ENCODE data around the gene GPR89A.
"Not testable (repeated sequence)": the region's sequence is repeated elsewhere in the genome, so short reads cannot be mapped to it uniquely, and the experiment has no call there.

The GPR89A gene

GRCh38 chr1:145607833-145608733, at the start of gene GPR89A:
TSS of gene GPR89A (plus strand) at chr1:145607988. CDS start at chr1:145608134, 146 bp downstream.
- H3K4me3 ChIP-seq (IDR thresholded peaks at IDR 0.05; ENCODE audit: insufficient read depth, low read depth, low read length) = peak within 1 kb of the TSS; percentile 99
- H4K20me1 ChIP-seq (ENCODE audit: insufficient read depth); H3K36me3 ChIP-seq (ENCODE audit: insufficient read depth); H3K27me3 ChIP-seq (ENCODE audit: insufficient read depth, low read depth): not testable (repeated sequence)
- peak within 1 kb of the TSS; percentile 68 for H3K27ac ChIP-seq
- H3K4me1 ChIP-seq (ENCODE audit: low read depth, poor library complexity, severe bottlenecking) = peaks cover 32% of the 10 kb centered on the region
- peaks cover 36% of the 10 kb centered on the region for H3K79me2 ChIP-seq (ENCODE audit: insufficient read depth, low read depth)
- H2AFZ ChIP-seq (ENCODE audit: low read depth) = peak within 1 kb of the TSS; percentile 97
- H3K9ac ChIP-seq = peak within 1 kb of the TSS; percentile 87
- peak within 1 kb of the TSS; percentile 88 for H3K4me2 ChIP-seq

GRCh38 chr1:145586820-145587219, 21.0 kb upstream of the GPR89A start:
- H3K27me3 ChIP-seq (ENCODE audit: insufficient read depth, low read depth); H3K4me3 ChIP-seq (IDR thresholded peaks at IDR 0.05; ENCODE audit: insufficient read depth, low read depth, low read length); H2AFZ ChIP-seq (ENCODE audit: low read depth); H4K20me1 ChIP-seq (ENCODE audit: insufficient read depth); H3K4me1 ChIP-seq (ENCODE audit: low read depth, poor library complexity, severe bottlenecking); H3K9ac ChIP-seq; H3K4me2 ChIP-seq; H3K79me2 ChIP-seq (ENCODE audit: insufficient read depth, low read depth); H3K27ac ChIP-seq; H3K36me3 ChIP-seq (ENCODE audit: insufficient read depth): not testable (repeated sequence)

- H3K27ac ChIP-seq; H4K20me1 ChIP-seq (ENCODE audit: insufficient read depth); H3K4me2 ChIP-seq; H3K9ac ChIP-seq; H3K4me3 ChIP-seq (IDR thresholded peaks at IDR 0.05; ENCODE audit: insufficient read depth, low read depth, low read length); H3K79me2 ChIP-seq (ENCODE audit: insufficient read depth, low read depth); H3K36me3 ChIP-seq (ENCODE audit: insufficient read depth); H2AFZ ChIP-seq (ENCODE audit: low read depth); H3K27me3 ChIP-seq (ENCODE audit: insufficient read depth, low read depth): not testable (repeated sequence)
- TF ChIP-seq CTCF (conservative IDR thresholded peaks at IDR 0.05; ENCODE audit: low read depth, low read length) = peak; percentile 42; the same call in 1 of the 2 replicates
- peaks cover 12% of the 10 kb centered on the region for H3K4me1 ChIP-seq (ENCODE audit: low read depth, poor library complexity, severe bottlenecking)
These were observed 17.0 kb upstream of the GPR89A start for GRCh38 chr1:145590806-145591205.

GRCh38 chr1:145592347-145592746, 15.4 kb upstream of the GPR89A start:
- H3K9ac ChIP-seq; H2AFZ ChIP-seq (ENCODE audit: low read depth); H3K36me3 ChIP-seq (ENCODE audit: insufficient read depth); H3K27me3 ChIP-seq (ENCODE audit: insufficient read depth, low read depth); H3K4me2 ChIP-seq; H3K27ac ChIP-seq; H4K20me1 ChIP-seq (ENCODE audit: insufficient read depth); H3K4me3 ChIP-seq (IDR thresholded peaks at IDR 0.05; ENCODE audit: insufficient read depth, low read depth, low read length); H3K79me2 ChIP-seq (ENCODE audit: insufficient read depth, low read depth): not testable (repeated sequence)
- H3K4me1 ChIP-seq (ENCODE audit: low read depth, poor library complexity, severe bottlenecking) = peaks cover 12% of the 10 kb centered on the region

- H3K9ac ChIP-seq; H3K27ac ChIP-seq; H4K20me1 ChIP-seq (ENCODE audit: insufficient read depth); H2AFZ ChIP-seq (ENCODE audit: low read depth); H3K27me3 ChIP-seq (ENCODE audit: insufficient read depth, low read depth); H3K79me2 ChIP-seq (ENCODE audit: insufficient read depth, low read depth); H3K4me2 ChIP-seq; H3K36me3 ChIP-seq (ENCODE audit: insufficient read depth); H3K4me3 ChIP-seq (IDR thresholded peaks at IDR 0.05; ENCODE audit: insufficient read depth, low read depth, low read length): not testable (repeated sequence)
- H3K4me1 ChIP-seq (ENCODE audit: low read depth, poor library complexity, severe bottlenecking) = peaks cover 19% of the 10 kb centered on the region
These were observed 12.4 kb upstream of the GPR89A start for GRCh38 chr1:145595421-145595820.

GRCh38 chr1:145596236-145596635, 11.6 kb upstream of the GPR89A start:
- H3K27me3 ChIP-seq (ENCODE audit: insufficient read depth, low read depth); H4K20me1 ChIP-seq (ENCODE audit: insufficient read depth); H3K36me3 ChIP-seq (ENCODE audit: insufficient read depth); H3K27ac ChIP-seq; H3K4me3 ChIP-seq (IDR thresholded peaks at IDR 0.05; ENCODE audit: insufficient read depth, low read depth, low read length); H2AFZ ChIP-seq (ENCODE audit: low read depth); H3K79me2 ChIP-seq (ENCODE audit: insufficient read depth, low read depth); H3K9ac ChIP-seq; H3K4me2 ChIP-seq: not testable (repeated sequence)
- H3K4me1 ChIP-seq (ENCODE audit: low read depth, poor library complexity, severe bottlenecking) = peaks cover 19% of the 10 kb centered on the region

GRCh38 chr1:145599426-145599825, 8.4 kb upstream of the GPR89A start:
- not testable (repeated sequence) for H3K79me2 ChIP-seq (ENCODE audit: insufficient read depth, low read depth); H3K4me3 ChIP-seq (IDR thresholded peaks at IDR 0.05; ENCODE audit: insufficient read depth, low read depth, low read length); H3K4me2 ChIP-seq; H3K9ac ChIP-seq; H4K20me1 ChIP-seq (ENCODE audit: insufficient read depth); H2AFZ ChIP-seq (ENCODE audit: low read depth); H3K27me3 ChIP-seq (ENCODE audit: insufficient read depth, low read depth); H3K27ac ChIP-seq; H3K36me3 ChIP-seq (ENCODE audit: insufficient read depth); H3K4me1 ChIP-seq (ENCODE audit: low read depth, poor library complexity, severe bottlenecking)

Data from KMS-11 (cell line).